B cell (primary cell): ENCODE results near the gene CDH13. TPM values are rescaled to one million over a fixed set of nuclear protein-coding genes. Genes with fewer than 3 reads are reported as not detected.

Experiments used
- ATAC-seq: fragments of 200-7000 bp; cut with Tn5 transposase; one replicate; pipeline ENCODE4 v1.10.0; 2021; ENCODE audit warnings: low read depth, mild to moderate bottlenecking, moderate number of reproducible peaks, moderate library complexity
- CTCF ChIA-PET: fragments of 350-600 bp; sonication (Branson Sonifier 250); formaldehyde crosslinking; loops from one replicate; lab custom pipeline; 2021; ENCODE audit warnings: antibody characterized with exemption, inconsistent platforms; lab: Charles Lee
- POLR2A ChIA-PET: fragments of 350-600 bp; sonication (Branson Sonifier 250); formaldehyde crosslinking; loops from one replicate; lab custom pipeline; 2021; ENCODE audit warnings: antibody characterized with exemption; lab: Charles Lee
- DNase-seq: peaks from one replicate; pipeline ENCODE4 v3.0.0; 2013
- H2AFZ ChIP-seq: 2 replicates; pipeline ENCODE4 v1.6.1; 2012; ENCODE audit warnings: mild to moderate bottlenecking, low read depth, low read length; ENCODE audit not compliant: insufficient read depth, poor library complexity, severe bottlenecking
- H3K27ac ChIP-seq, 2 donors: 1 replicate in 1 of 2; 2 replicates in 1 of 2; pipeline ENCODE4 v1.5.1; 2012 to 2013; ENCODE audit warnings: low read length in 2 of 2, mild to moderate bottlenecking in 2 of 2, moderate library complexity in 1 of 2
- H3K27me3 ChIP-seq, 4 experiments: fragments of 200-600 bp in 1 of 4; sonication (generic) in 1 of 4; replicated peaks in 1 of 4; 1 replicate in 2 of 4; 2 replicates in 2 of 4; pipeline versions ENCODE4 v1.6.1 to v1.7.0; 2013 to 2016; ENCODE audit warnings: low read length in 3 of 4, mild to moderate bottlenecking in 2 of 4, mixed read lengths in 1 of 4, moderate library complexity in 1 of 4; ENCODE audit not compliant: insufficient read depth in 4 of 4, control insufficient read depth in 3 of 4; ENCODE audit errors: control extremely low read depth in 1 of 4
- H3K36me3 ChIP-seq, 2 experiments: replicated peaks in 1 of 2; 1 replicate in 1 of 2; 2 replicates in 1 of 2; pipeline versions ENCODE4 v1.6.1 to v1.7.1; 2013; ENCODE audit warnings: low read length in 1 of 2; ENCODE audit not compliant: insufficient read depth in 2 of 2, control insufficient read depth in 1 of 2; ENCODE audit errors: control extremely low read depth in 1 of 2, extremely low read depth in 1 of 2
- H3K4me1 ChIP-seq, 2 donors: fragments of 200-600 bp in 1 of 2; sonication (generic) in 1 of 2; 1 replicate in 1 of 2; 2 replicates in 1 of 2; pipeline versions ENCODE4 v1.5.1 to v1.6.1; 2013 to 2017; ENCODE audit warnings: low read length in 2 of 2; ENCODE audit not compliant: control insufficient read depth in 2 of 2, insufficient read depth in 2 of 2
- H3K4me2 ChIP-seq: replicated peaks from 2 replicates; pipeline ENCODE3; 2012; ENCODE audit warnings: mild to moderate bottlenecking, low read depth, low read length; ENCODE audit not compliant: poor library complexity, severe bottlenecking
- H3K4me3 ChIP-seq, 5 experiments: fragments of 200-600 bp in 1 of 5; sonication (generic) in 1 of 5; 1 replicate in 3 of 5; 2 replicates in 2 of 5; pipeline versions ENCODE4 v1.5.1 to v1.7.0; 2011 to 2016; ENCODE audit warnings: low read length in 4 of 5, mild to moderate bottlenecking in 4 of 5, low read depth in 2 of 5, control low read depth in 1 of 5, moderate library complexity in 1 of 5; ENCODE audit not compliant: insufficient read depth in 1 of 5; ENCODE audit errors: control extremely low read depth in 1 of 5, extremely low read depth in 1 of 5
- H3K79me2 ChIP-seq: fragments of 200-600 bp; sonication (generic); one replicate; pipeline ENCODE4 v1.6.0; 2016; ENCODE audit warnings: low read length; ENCODE audit not compliant: control insufficient read depth, insufficient read depth
- H3K9ac ChIP-seq: fragments of 200-600 bp; sonication (generic); 2 replicates; pipeline ENCODE4 v1.6.1; 2017; ENCODE audit warnings: mild to moderate bottlenecking, low read length, moderate library complexity
- H3K9me3 ChIP-seq, 3 donors: one replicate each; pipeline versions ENCODE4 v1.6.1 to v1.7.1; 2013; ENCODE audit warnings: low read length in 2 of 3; ENCODE audit not compliant: control insufficient read depth in 2 of 3, insufficient read depth in 1 of 3; ENCODE audit errors: control extremely low read depth in 1 of 3
- H4K20me1 ChIP-seq: 2 replicates; pipeline ENCODE4 v1.6.0; 2012; ENCODE audit warnings: mild to moderate bottlenecking, low read length; ENCODE audit not compliant: insufficient read depth, control insufficient read depth, poor library complexity, severe bottlenecking
- H3K27ac Mint-ChIP-seq: one replicate; pipeline ENCODE4 v1.8.0; 2021; ENCODE audit warnings: mixed read lengths
- H3K27me3 Mint-ChIP-seq: one replicate; pipeline ENCODE4 v1.8.0; 2021; ENCODE audit warnings: mixed read lengths
- H3K4me1 Mint-ChIP-seq: one replicate; pipeline ENCODE4 v1.8.0; 2021; ENCODE audit warnings: mixed read lengths
- H3K4me3 Mint-ChIP-seq: one replicate; pipeline ENCODE4 v1.8.0; 2021; ENCODE audit warnings: mixed read lengths
- H3K9me3 Mint-ChIP-seq: one replicate; pipeline ENCODE4 v1.8.0; 2022; ENCODE audit warnings: mixed read lengths; ENCODE audit not compliant: insufficient read depth
- EZH2 ChIP-seq: IDR thresholded peaks from 2 replicates; pipeline ENCODE4 v1.6.1; 2012; ENCODE audit warnings: borderline replicate concordance, low read depth, mild to moderate bottlenecking, moderate library complexity, low read length; ENCODE audit not compliant: insufficient read depth, poor library complexity, severe bottlenecking
- WGBS: methylation state at CpG from one replicate; pipeline ENCODE4 v1.1.5; 2013; ENCODE audit warnings: missing lambda C conversion rate; ENCODE audit not compliant: insufficient coverage; 5-methylcytosine and 5-hydroxymethylcytosine counted together
- intact Hi-C: fragments of 100-400 bp; cut with micrococcal nuclease; formaldehyde crosslinking; loops from one replicate; pipeline ENCODE4 v1.10.0; 2022
- polyA plus RNA-seq: library from polyadenylated mRNA; depleted of rRNA; stranded (reverse); fragments of >200 nt; gene quantifications from 2 replicates; pipeline ENCODE4 v1.2.3, GENCODE V29; 2012
- total RNA-seq, 2 donors: library from RNA; stranded (reverse); fragments of 120-200 nt in 1 of 2; gene quantifications; 1 replicate in 1 of 2; 2 replicates in 1 of 2; pipeline versions ENCODE4 v1.2.3 to v1.2.4, GENCODE V29; 2013 to 2022
- TF ChIP-seq, protein P1 (sequence below): fragments of 200-600 bp; IDR thresholded peaks from one replicate; pipeline ENCODE4 v1.8.0; 2022; ENCODE audit warnings: antibody characterized with exemption, mild to moderate bottlenecking

Gene CDH13
- total and polyA plus RNA-seq, 2 donors (not counting 1 experiment from before 2014, with no cell fraction given), result not detected

DNA sequence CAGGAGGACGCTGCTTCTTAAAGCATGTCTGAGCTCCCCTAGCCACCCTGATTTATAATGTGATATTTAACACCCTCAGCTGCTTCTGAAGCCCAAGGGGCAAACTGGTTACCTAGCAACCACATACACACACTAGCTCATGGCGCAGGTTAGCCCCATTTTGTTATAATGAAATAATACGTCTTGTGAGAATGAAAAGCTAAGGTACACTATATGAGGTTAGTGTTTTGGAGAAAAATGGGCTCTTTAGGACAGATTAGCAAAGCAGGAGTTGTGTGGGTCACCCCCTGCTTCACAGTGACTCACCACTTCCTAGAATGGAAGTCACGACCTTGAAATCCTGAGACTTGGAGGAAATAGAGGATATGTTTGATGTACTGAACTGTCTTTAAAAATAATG, 776.2 kb downstream of the CDH13 start:
- Mint-ChIP-seq H3K27me3 (peaks cover 5% of the 10 kb centered on the region), H3K4me3 (no peak overlapping the region), H3K27ac (no peak overlapping the region), H3K4me1 (no peaks in the 10 kb centered on the region), H3K9me3 (peaks cover 4% of the 10 kb centered on the region)
- H4K20me1 ChIP-seq, result no peaks in the 10 kb centered on the region
- H3K9ac ChIP-seq, result no peak overlapping the region
- 60% methylated on average over 1 of the region's 4 CpGs for WGBS
- H3K27ac ChIP-seq, result no peak overlapping the region
- no peaks in the 10 kb centered on the region for H3K79me2 ChIP-seq
- intact Hi-C loops, result no loop called here
- peaks cover 0 to 4% (median 0%) of the 10 kb centered on the region in 3 donors for H3K9me3 ChIP-seq
- no peak overlapping the region for H3K4me2 ChIP-seq
- TF ChIP-seq, protein P1, sequence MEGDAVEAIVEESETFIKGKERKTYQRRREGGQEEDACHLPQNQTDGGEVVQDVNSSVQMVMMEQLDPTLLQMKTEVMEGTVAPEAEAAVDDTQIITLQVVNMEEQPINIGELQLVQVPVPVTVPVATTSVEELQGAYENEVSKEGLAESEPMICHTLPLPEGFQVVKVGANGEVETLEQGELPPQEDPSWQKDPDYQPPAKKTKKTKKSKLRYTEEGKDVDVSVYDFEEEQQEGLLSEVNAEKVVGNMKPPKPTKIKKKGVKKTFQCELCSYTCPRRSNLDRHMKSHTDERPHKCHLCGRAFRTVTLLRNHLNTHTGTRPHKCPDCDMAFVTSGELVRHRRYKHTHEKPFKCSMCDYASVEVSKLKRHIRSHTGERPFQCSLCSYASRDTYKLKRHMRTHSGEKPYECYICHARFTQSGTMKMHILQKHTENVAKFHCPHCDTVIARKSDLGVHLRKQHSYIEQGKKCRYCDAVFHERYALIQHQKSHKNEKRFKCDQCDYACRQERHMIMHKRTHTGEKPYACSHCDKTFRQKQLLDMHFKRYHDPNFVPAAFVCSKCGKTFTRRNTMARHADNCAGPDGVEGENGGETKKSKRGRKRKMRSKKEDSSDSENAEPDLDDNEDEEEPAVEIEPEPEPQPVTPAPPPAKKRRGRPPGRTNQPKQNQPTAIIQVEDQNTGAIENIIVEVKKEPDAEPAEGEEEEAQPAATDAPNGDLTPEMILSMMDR, result no peak
- no peak for TF ChIP-seq EZH2
- no peaks in the 10 kb centered on the region for H3K4me1 ChIP-seq
- DNase-seq (no peak), ATAC-seq (no peak)
- H2AFZ ChIP-seq, result no peak overlapping the region
- CTCF ChIA-PET, result no interaction called here
- H3K4me3 ChIP-seq, result no peak overlapping the region
- H3K36me3 ChIP-seq, result no peaks in the 10 kb centered on the region
- POLR2A ChIA-PET, result no interaction called here
- H3K27me3 ChIP-seq, result no peaks in the 10 kb centered on the region

GRCh38 chr16:83403761-83404160, 777.0 kb downstream of the CDH13 start:
- Histone ChIP-seq H4K20me1 (no peaks in the 10 kb centered on the region), H3K9ac (no peak overlapping the region), H2AFZ (no peak overlapping the region), H3K27ac (no peak overlapping the region), H3K4me1 (no peaks in the 10 kb centered on the region), H3K79me2 (no peaks in the 10 kb centered on the region), H3K27me3 (no peaks in the 10 kb centered on the region), H3K9me3 (peaks cover 0 to 4% (median 0%) of the 10 kb centered on the region in 3 donors), H3K4me3 (no peak overlapping the region), H3K36me3 (no peaks in the 10 kb centered on the region), H3K4me2 (no peak overlapping the region)
- TF ChIP-seq EZH2, result no peak
- TF ChIP-seq, protein P1, result no peak
- ATAC-seq, result no peak
- ChIA-PET POLR2A (no interaction called here), CTCF (no interaction called here)
- Mint-ChIP-seq H3K4me1 (no peaks in the 10 kb centered on the region), H3K27ac (no peak overlapping the region), H3K9me3 (peaks cover 4% of the 10 kb centered on the region), H3K27me3 (peaks cover 8% of the 10 kb centered on the region), H3K4me3 (no peak overlapping the region)
- intact Hi-C loops, result no loop called here
- no CpG with 5 or more reads among the region's 2 CpGs for WGBS
- no peak for DNase-seq
